Spinal cord (tissue), 10 donors: ENCODE measurements around the gene RAB11B. TPM values are rescaled to one million over a fixed set of nuclear protein-coding genes. Genes with fewer than 3 reads are reported as not detected.
A peak's percentile ranks its signal among the peaks of the same experiment; 100 is the strongest.
"Not testable (repeated sequence)": the region's sequence is repeated elsewhere in the genome, so short reads cannot be mapped to it uniquely, and the experiment has no call there.

Experiments used
- DNase-seq, 6 donors: peaks; one replicate each; pipeline versions ENCODE4 v3.0.0 to v3.0.0-alpha.2; 2013 to 2015; ENCODE audit warnings: low spot score in 6 of 6, low read depth in 4 of 6
- H3K27ac ChIP-seq: one replicate; pipeline ENCODE4 v1.5.1; 2013; ENCODE audit warnings: low read depth, low read length, control low read depth
- H3K27me3 ChIP-seq: one replicate; pipeline ENCODE4 v1.6.1; 2013; ENCODE audit warnings: low read length; ENCODE audit not compliant: control insufficient read depth, insufficient read depth
- H3K36me3 ChIP-seq: one replicate; pipeline ENCODE4 v1.6.1; 2013; ENCODE audit warnings: low read length; ENCODE audit not compliant: control insufficient read depth, insufficient read depth
- H3K4me1 ChIP-seq: one replicate; pipeline ENCODE4 v1.6.1; 2013; ENCODE audit warnings: low read length; ENCODE audit not compliant: control insufficient read depth, insufficient read depth
- H3K4me3 ChIP-seq: one replicate; pipeline ENCODE4 v1.5.1; 2013; ENCODE audit warnings: low read depth, low read length, control low read depth
- H3K9me3 ChIP-seq: one replicate; pipeline ENCODE4 v1.6.1; 2013; ENCODE audit warnings: low read length; ENCODE audit not compliant: control insufficient read depth, insufficient read depth
- WGBS: methylation state at CpG from one replicate; pipeline ENCODE4 v1.1.5; 2013; ENCODE audit warnings: missing lambda C conversion rate; ENCODE audit not compliant: insufficient coverage; 5-methylcytosine and 5-hydroxymethylcytosine counted together
- polyA plus RNA-seq, 2 donors: library from polyadenylated mRNA; unstranded; fragments of 120-200 nt; gene quantifications; one replicate each; pipeline ENCODE4 v1.2.1, GENCODE V29; 2013; ENCODE audit not compliant: insufficient read length in 2 of 2
- total RNA-seq, 2 donors: library from RNA; depleted of rRNA in 1 of 2; stranded (reverse); fragments of 120-200 nt in 1 of 2; fragments of >200 nt in 1 of 2; gene quantifications; one replicate each; pipeline versions ENCODE4 v1.2.3 to v1.2.4, GENCODE V29; 2013 to 2014
- donor health status: healthy.

RAB11B gene
- total and polyA plus RNA-seq, 4 donors = 34.1 to 318 (median 240) TPM

DNA sequence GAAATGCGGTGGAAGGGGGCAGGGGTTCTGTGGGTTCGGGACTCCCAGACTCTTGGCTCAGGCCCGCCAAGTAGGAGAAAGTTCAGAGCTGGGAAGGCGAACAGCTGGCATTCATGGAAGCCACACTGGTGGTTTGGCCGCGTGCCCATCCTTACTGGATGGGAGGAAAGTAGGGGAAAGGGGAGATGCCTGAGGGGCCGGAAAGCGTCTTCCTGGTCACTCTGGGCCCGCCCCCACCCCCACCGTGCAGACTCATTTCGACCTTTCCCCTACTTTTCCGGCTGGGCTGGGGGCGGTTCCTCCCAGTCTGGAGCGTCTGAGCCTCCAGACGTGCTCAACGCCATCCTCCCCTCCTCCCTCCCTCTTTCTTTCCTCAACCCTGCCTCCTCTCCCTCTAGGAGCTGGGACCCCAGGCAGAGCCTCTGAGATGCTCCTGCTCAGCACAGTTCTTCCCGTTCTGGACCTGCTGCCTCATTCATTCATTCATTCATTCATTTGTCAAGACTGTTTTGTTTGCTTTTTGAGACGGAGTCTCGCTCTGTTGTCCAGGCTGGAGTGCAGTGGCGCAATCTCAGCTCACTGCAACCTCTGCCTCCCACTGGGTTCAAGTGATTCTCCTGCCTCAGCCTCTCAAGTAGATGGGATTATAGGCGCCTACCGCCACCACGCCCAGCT is 22.7 kb upstream of the RAB11B start:
- Histone ChIP-seq H3K9me3 (no peaks in the 10 kb centered on the region), H3K4me3 (peak overlapping the region; percentile 16), H3K4me1 (peaks cover 56% of the 10 kb centered on the region), H3K36me3 (peaks cover 9% of the 10 kb centered on the region), H3K27ac (peak overlapping the region; percentile 92), H3K27me3 (peaks cover 15% of the 10 kb centered on the region)
- peak in 4 of 6 donors; percentile 79 to 96 (median 90) for DNase-seq
- 18% methylated on average over 19 of the region's 23 CpGs for WGBS

DNA sequence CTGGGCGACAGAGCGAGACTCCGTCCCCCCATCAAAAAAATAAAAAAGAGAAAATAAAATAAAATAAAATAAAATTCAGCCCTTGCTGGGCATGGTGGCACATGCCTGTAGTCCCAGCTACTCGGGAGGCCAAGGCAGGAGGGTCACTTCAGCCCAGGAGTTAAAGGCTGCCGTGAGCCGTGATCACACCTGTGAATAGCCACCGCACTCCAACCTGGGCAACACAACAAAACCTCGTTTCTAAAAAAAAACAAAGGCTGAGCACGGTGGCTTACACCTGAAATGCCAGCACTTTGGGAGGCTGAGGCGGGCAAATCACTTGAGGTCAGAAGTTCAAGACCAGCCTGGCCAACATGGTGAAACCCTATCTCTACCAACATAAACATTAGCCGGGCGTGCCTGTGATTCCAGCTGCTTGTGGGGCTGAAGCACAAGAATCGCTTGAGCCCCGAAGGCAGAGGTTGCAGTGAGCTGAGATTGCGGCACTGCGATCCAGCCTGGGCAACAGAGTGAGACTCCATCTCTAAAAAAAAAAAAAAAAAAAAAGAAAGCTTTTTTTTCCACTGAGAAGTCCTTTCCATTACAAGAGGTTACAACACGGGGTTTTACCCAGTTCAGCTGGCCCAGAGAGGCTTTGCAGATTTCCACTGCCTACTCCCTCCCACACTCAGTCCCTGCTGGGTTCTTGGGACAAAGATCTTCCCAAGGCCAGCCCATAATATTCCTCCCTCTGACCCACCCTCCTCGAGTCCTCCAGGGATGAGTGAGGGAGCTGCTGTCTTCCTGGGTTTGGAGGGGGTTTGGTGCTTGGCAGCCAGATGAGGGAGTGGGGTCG is 19.8 kb upstream of the RAB11B start:
- no peak overlapping the region for H3K4me3 ChIP-seq
- peaks cover 33% of the 10 kb centered on the region for H3K4me1 ChIP-seq
- H3K27ac ChIP-seq = no peak overlapping the region
- H3K27me3 ChIP-seq = no peaks in the 10 kb centered on the region
- no peaks in the 10 kb centered on the region for H3K9me3 ChIP-seq
- WGBS = 92% methylated on average over 12 of the region's 19 CpGs
- no peak for DNase-seq
- peaks cover 22% of the 10 kb centered on the region for H3K36me3 ChIP-seq

DNA sequence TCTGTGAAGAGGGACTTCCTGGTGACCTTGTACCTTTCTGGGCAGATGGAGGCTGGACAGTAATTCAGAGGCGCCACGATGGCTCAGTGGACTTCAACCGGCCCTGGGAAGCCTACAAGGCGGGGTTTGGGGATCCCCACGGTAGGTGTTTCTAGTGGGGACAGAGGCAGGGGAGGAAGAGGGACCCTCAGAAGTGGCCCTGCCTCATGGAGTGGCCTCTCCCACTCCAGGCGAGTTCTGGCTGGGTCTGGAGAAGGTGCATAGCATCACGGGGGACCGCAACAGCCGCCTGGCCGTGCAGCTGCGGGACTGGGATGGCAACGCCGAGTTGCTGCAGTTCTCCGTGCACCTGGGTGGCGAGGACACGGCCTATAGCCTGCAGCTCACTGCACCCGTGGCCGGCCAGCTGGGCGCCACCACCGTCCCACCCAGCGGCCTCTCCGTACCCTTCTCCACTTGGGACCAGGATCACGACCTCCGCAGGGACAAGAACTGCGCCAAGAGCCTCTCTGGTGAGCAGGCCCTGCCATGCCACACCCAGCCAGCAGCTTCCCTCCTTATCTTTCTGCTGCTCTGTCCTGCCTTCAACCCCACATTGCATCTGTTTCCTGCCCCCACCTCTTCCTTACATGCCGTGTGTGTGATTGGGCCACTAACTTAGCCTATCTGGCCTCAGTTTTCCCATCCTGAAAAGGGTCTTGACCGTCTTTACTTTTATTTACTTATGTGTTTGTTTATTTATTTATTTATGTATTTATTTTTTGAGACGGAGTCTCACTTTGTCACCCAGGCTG is 19.0 kb upstream of the RAB11B start:
- 91% methylated on average over 25 of the region's 28 CpGs for WGBS
- Histone ChIP-seq H3K27ac (no peak overlapping the region), H3K9me3 (no peaks in the 10 kb centered on the region), H3K27me3 (no peaks in the 10 kb centered on the region), H3K4me3 (no peak overlapping the region), H3K36me3 (peaks cover 29% of the 10 kb centered on the region), H3K4me1 (peaks cover 29% of the 10 kb centered on the region)
- DNase-seq = no peak

DNA sequence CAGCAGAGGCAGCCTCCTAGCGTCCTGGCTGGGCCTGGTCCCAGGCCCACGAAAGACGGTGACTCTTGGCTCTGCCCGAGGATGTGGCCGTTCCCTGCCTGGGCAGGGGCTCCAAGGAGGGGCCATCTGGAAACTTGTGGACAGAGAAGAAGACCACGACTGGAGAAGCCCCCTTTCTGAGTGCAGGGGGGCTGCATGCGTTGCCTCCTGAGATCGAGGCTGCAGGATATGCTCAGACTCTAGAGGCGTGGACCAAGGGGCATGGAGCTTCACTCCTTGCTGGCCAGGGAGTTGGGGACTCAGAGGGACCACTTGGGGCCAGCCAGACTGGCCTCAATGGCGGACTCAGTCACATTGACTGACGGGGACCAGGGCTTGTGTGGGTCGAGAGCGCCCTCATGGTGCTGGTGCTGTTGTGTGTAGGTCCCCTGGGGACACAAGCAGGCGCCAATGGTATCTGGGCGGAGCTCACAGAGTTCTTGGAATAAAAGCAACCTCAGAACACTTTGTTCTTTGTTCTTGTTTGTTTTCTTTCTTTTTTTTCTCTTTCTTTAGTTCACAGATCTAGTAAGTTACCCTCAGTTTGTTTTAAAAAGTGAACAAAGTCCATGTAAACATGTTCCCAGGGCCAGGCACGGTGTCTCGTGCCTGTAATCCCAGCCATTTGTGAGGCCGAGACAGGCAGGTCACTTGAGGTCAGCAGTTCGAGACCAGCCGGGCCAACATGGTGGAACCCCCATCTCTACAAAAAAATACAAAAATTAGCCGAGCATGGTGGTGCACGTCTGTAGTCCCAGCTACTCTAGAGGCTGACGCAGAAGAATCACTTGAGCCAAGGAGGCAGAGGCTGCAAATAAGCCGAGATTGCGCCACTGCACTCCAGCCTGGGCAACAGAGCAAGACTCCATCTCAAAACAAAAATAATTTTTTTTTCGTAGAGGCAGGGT is 16.0 kb upstream of the RAB11B start:
- Histone ChIP-seq H3K27me3 (no peaks in the 10 kb centered on the region), H3K4me3 (no peak overlapping the region), H3K4me1 (peaks cover 4% of the 10 kb centered on the region), H3K9me3 (no peaks in the 10 kb centered on the region), H3K27ac (no peak overlapping the region), H3K36me3 (peaks cover 31% of the 10 kb centered on the region)
- DNase-seq = no peak
- 93% methylated on average over 22 of the region's 26 CpGs for WGBS

DNA sequence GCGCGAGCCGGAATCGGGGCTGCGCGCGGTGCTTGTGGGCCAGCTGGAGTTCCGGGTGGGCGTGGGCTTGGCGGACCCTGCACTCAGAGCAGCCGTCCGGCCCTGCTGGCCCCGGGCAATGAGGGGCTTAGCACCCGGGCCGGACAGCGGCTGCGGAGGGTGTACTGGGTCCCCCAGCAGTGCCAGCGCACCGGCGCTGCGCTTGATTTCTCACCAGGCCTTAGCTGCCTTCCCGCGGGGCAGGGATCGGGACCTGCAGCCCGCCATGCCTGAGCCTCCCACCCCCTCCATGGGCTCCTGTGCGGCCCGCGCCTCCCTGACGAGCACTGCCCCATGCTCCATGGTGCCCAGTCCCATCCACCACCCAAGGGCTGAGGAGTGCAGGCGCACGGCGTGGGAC is 14.4 kb upstream of the RAB11B start:
- WGBS = 96% methylated on average over 26 of the region's 32 CpGs
- not testable (repeated sequence) for DNase-seq, H3K9me3 ChIP-seq, H3K27ac ChIP-seq, H3K27me3 ChIP-seq, H3K4me1 ChIP-seq, H3K4me3 ChIP-seq
- peaks cover 31% of the 10 kb centered on the region for H3K36me3 ChIP-seq

DNA sequence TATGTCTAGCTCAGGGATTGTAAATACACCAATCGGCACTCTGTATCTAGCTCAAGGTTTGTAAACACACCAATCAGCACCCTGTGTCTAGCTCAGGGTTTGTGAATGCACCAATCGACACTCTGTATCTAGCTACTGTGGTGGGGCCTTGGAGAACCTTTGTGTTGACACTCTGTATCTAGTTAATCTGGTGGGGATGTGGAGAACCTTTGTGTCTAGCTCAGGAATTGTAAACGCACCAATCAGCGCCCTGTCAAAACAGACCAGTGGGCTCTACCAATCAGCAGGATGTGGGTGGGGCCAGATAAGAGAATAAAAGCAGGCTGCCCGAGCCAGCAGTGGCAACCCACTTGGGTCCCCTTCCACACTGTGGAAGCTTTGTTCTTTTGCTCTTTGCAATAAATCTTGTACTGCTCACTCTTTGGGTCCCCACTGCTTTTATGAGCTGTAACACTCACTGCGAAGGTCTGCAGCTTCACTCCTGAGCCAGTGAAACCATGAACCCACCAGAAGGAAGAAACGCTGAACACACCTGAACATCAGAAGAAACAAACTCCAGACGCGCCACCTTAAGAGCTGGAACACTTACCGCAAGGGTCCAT is 13.7 kb upstream of the RAB11B start:
- not testable (repeated sequence) for H3K4me1 ChIP-seq, H3K9me3 ChIP-seq, H3K4me3 ChIP-seq, H3K27ac ChIP-seq, H3K27me3 ChIP-seq, DNase-seq
- whole genome bisulfite sequencing = 71% methylated on average over 7 of the region's 10 CpGs
- peaks cover 26% of the 10 kb centered on the region for H3K36me3 ChIP-seq

DNA sequence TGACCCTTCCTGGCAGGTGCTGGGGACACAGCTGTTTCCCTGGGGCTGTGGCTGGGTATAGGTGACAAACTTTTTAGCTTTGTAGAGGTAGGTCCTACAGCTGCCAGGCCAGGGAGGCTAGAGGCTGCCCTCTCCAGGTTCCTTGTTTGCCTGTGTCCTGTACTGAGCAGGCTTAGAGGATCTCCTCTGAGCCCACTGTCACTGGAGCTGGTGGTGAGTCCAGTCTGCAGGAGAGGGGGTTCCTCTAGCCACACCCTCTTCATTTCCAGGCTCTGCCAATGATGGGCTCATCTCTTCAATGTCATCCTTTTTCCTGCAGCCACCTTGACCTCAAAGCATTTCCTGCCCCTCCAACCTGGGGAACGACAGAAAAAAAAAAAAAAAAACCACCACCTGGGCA is 12.6 kb upstream of the RAB11B start:
- H3K36me3 ChIP-seq = peaks cover 23% of the 10 kb centered on the region
- no peak overlapping the region for H3K27ac ChIP-seq
- H3K4me3 ChIP-seq = no peak overlapping the region
- no peak for DNase-seq
- WGBS = no CpG with 5 or more reads among the region's 1 CpG
- H3K4me1 ChIP-seq = no peaks in the 10 kb centered on the region
- H3K27me3 ChIP-seq = no peaks in the 10 kb centered on the region
- no peaks in the 10 kb centered on the region for H3K9me3 ChIP-seq

DNA sequence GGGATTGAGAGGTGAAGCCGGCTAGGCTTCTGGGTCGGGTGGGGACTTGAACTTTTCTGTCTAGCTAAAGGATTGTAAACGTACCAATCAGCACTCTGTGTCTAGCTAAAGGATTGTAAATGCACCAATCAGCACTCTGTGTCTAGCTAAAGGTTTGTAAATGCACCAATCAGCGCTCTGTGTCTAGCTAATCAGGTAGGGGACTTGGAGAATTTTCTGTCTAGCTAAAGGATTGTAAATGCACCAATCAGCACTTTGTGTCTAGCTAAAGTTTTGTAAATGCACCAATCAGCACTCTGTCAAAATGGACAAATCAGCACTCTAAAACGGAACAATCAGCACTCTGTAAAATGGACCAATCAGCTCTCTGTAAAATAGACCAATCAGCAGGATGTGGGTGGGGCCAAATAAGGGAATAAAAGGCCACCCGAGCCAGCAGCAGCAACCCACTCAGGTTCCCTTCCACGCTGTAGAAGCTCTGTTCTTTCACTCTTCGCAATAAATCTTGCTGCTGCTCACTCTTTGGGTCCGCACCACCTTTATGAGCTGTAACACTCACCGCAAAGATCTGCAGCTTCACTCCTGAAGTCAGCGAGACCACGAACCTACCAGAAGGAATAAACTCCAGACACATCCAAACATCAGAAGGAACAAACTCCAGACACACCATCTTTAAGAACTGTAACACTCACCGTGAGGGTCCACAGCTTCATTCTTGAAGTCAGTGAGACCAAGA is 10.8 kb upstream of the RAB11B start:
- not testable (repeated sequence) for DNase-seq, H3K27ac ChIP-seq, H3K4me3 ChIP-seq, H3K9me3 ChIP-seq, H3K4me1 ChIP-seq, H3K27me3 ChIP-seq
- H3K36me3 ChIP-seq = peaks cover 14% of the 10 kb centered on the region
- 99% methylated on average over 12 of the region's 13 CpGs for WGBS
